Measurements from ENCODE around the gene TMEM236.

DNA sequence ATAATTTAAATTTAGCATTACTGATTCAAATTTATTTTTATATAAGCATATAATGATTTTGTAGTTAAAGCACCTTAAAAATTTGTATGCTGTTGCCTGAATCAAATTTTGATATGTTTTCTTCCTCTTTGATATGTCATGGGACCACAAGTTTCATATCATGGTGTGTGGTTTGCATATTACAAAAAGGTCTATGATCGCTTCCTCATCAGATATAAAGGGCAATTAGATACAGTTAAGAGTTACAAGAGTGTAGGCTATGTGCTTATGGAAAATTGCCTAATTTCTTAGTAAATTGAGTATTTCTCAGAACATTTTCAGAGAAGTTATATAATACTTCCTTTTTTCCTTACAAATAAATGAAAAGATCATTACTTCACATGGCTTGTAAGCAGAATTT lies 79.3 kb downstream of the TMEM236 start:
- TF ChIP-seq POLR2AphosphoS5 (IDR thresholded peaks at IDR 0.05) (no peak), POLR2A (IDR thresholded peaks at IDR 0.05; ENCODE audit: low read depth) (no peak), CTCF (IDR thresholded peaks at IDR 0.05) (no peak), EP300 (IDR thresholded peaks at IDR 0.05) (no peak)
